Motor neuron (in vitro differentiated cells): ENCODE measurements around the gene TMEM130. TPM values are rescaled to one million over a fixed set of nuclear protein-coding genes. Genes with fewer than 3 reads are reported as not detected.

ENCODE experiments used
- total RNA-seq, 8 experiments: library from RNA; unstranded; fragments of 300-600 nt; gene quantifications; 2 replicates each; pipeline versions ENCODE4 v1.2.3 to v1.2.4, GENCODE V29; 2022

Gene TMEM130
- total RNA-seq, 8 experiments from 2014 or later, result 0.20 to 27.4 (median 7.6) TPM

Other genes with a start within 250 kb of the TMEM130 start
- 10 to 100 TPM; 11.7 to 55.6 (median 22.7) TPM for gene TRRAP, start 8.5 kb upstream of the TMEM130 start, total RNA-seq